ENCODE measurements around the gene SORCS2.
"Not testable (repeated sequence)": the region's sequence is repeated elsewhere in the genome, so short reads cannot be mapped to it uniquely, and the experiment has no call there.

Gene SORCS2

DNA sequence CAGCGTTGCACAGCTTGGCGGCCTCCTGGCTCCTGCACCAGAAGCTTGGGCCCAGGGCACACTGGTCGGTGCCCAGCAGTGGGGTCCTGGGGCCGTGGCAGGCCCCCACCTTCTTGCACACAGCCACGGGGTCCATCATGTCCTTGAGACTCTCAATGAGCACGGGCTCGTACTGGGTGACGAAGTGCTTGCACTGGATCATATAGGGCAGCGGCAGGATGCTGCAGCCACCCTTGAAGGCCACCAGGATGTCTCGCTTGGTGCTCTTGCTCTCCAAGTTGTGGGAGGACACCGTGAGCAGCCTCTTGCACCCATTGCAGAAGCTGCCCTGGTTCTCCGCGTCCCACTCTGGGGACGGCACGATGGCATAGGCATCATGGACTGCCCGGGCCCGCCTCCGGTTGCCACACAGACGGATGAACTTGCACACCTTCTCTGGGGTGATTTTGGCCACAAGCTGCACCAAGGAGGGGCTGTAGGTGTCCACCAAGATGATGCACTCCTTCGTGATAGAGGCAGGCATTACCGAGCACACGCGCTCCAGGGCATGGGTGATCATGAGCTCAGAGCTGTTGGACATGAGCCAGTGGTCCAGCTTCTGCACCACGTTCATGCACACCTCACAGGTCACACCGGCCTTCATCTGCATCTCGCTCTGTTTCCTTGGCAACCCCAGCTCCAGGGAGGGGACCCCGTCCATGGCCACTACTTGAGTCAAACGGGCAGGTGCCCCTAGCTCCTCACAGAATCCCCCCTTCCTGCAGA is 241.2 kb downstream of the SORCS2 start:
- DNase-seq = no peak

DNA sequence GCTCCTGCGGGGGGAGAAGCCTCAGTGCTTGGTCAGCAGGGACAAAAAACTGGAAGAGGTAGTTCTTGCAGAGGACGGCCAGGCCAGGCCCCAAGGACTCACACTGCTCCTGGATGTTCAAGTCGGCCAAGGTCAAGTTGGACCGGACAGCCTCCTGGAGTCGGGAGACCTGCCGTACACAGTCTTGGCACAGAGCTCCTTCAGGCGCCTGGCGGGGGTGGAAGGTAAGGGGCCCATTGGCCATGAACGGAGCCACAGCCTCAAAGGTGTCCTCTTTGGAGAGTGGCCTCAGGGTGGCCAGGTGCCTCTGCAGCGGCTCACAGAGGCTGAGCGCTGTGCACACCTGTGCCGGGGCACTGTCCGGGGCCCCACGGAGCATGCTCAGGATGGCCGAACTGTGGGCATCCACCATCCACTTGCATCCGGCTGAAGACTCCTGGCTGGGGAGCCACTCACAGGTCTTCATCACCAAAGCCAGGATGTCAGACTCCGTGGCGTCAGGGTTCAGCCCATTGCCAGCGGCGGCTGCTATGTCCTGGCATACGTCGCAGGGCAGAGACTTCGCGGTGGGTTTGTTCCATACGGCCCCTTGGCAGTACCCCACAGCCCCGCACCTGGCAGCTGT is 241.9 kb downstream of the SORCS2 start:
- no peak for DNase-seq

DNA sequence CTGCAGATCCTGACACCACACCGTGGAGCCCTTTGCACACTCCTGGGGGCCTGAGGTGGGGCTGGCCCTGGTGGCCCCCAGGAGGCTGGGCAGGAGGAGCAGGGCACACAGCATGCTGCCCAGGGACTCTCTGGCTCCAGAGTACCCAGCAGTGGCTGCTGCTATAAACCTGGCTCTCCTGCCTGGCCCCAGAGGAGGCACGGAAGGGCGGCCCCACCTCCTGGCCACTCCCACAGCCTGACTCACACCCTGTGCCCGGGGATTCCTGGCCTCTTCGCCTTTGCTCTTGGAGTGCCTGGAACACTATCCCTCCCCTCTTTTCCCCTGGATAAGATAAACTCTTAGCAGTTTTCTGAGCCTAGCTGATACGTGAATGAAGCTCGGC is 242.4 kb downstream of the SORCS2 start, which contains the start of gene PSAPL1:
PSAPL1 (minus strand) TSS at position 165 of the 385 bp plus-strand sequence; CDS start at position 114, 51 bp downstream.
- DNase-seq = no peak

DNA sequence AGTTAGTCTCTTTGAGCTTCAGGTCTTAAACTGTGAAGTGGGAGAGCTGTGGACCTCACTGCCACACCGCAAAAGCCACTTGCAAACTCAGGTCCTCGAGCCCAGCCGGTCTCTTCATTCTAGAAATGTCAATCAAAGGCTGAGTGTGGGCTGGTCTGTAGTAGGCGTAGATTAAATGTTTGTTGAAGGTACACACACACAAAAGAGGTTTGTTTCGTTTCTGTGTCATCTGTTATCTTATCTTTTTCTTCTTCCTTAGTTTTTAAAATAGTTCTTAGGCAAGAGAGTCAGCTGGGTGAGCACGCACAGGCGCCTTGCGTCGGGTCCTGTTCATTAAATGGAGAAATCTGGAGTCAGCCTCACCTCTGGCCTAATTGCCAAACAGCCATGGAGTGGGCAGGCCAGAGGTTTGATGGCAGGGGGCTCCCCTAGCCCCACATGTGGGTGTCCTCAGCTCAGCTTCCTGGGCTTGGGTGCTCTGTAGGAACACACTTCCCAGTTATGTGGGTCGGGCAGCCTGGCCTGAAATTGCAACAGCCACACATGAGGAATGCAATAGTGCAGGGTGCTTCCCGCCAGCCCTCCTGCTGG is 243.2 kb downstream of the SORCS2 start:
- DNase-seq = no peak

DNA sequence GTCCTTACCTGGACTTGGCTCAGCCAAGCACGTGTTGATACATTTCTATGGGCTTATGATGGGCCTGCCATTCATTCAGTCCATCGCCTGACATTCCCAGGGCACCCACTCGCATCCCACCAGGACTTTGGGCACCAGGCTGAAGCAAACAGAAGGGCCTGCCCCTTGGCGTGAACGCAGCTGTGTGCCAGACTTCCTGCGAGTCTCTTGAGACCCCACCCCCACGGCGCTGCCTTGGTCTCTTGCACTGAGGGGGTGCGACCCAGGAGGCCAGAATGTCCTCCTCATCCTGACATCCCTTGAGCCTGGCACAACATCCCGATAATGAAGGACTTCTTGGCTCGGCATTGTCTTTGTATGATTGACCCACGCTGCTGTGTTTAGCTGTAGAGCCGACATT is 243.9 kb downstream of the SORCS2 start:
- no peak for DNase-seq

DNA sequence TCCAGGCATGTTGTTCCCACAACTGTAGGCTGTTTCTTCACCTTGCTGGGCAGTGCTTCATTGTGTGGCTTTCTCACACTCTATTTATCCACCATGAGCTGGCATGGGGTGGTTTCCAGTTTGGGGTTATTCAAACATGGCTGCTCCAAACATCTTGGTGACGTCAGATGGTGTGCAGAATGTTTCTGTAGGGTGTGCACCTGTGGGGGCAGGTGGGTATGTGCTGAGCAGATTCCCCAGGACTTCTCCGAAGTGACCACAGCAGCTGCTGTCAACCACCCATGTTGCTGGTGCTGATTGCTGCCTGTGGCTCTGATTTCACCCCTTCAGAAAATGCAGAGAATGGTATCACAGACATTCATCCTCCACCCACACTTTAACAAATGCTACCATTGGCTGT is 247.4 kb downstream of the SORCS2 start:
- DNase-seq = no peak

DNA sequence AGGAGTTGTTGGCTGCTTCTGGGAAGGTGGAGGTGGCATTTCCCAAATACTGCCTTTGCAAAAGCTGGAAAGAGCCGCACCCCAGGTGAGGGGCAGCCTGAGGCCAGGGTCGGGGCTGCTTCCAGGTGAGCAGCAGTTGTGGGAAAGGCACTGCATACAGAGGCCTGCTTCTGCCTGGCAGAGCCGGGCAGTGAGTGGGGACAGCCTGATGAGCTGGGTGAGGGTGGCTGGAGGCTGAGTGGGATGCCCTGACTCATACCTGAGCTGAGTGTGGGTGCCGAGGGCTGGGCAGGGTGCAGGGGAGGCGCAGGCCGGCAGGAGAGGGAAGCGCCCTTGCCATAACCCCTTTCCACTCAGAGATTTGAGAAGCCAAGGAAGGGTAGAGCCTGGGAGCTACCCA is 248.9 kb downstream of the SORCS2 start:
- DNase-seq = no peak

DNA sequence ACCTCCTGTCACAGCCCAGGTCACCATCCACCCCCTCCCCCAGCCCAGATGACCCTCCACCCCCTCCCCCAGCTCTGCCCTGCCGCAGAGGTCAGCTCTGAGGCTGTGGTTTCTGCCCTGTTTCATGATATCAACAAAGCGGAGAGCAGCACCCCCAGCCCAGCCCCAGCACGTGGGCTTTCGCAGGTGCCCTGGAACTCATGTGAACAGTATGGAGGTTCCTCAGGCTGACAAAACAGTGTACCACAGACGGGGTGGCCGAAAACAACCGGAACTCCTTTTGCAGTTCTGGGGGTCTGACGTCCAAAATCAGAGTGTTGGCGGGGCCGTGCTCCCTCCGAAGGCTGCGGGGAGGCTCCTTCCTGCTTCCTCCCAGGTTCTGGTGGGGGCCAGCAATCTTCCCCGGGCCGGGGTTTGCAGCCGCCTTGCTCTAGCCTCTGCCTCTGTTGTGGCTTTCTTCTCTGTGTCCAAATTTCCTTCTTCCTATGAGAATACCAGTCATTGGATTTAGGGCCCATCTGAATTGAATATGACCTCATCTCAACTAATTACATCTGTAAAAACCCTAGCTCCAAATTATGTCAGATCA is 250.3 kb downstream of the SORCS2 start:
- DNase-seq = no peak

DNA sequence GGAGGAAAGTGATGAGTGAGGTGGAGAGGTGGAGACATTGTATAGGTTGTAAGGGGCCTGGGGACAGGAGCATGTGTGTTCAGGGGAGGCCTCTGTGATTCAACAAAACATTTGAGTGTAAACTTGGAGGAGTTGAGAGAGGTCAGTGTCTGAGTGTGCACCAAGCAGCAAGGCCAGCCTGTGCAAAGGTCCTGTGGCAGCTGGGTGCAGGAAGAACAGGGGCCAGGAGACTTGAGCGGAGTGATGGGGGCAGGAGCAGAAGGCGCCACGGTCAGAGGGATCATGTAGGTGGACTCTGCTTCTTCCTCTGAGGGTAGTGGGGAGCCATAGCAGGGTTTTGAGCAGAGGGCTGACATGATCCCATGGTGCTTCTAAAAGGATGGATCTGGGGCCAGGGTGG is 252.0 kb downstream of the SORCS2 start:
- DNase-seq = no peak

DNA sequence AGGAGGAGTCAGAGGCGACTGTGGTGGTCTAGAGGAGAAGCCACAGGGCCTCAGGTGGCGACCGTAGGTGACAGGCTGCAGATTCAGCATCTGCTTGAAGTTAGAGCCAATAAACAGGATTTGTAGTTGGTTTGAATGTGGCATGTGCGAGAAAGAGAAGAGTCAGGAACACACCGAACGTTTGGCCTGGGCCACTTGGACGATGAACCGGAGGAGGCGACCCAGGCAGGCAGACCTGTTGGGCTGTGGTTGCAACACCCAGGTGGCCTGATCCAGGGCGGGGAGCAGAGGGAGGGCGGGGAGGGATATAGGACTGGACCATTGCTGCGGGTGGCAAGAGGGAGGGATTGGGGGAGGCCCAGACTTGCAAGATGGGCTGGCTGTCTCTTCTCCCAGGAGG is 252.4 kb downstream of the SORCS2 start:
- no peak for DNase-seq

DNA sequence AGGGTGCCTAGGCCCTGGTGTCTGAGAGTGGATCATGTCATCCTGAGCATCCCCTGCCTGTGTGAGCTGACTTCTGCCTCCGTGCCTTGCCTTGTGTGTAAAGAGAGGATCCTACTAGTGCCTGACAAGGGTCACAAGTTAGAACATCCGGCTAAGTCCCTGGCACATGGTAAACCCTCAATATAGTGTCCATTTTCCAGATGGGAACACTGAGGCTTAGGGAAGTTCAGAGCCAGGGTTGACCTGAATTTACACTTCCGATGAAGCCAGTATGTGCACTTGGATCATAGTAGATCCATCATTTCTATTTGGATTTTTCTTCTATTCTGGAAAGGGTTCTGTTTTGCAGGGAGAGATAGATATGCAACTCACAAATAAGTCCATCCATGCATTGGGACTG is 254.9 kb downstream of the SORCS2 start:
- DNase-seq = no peak

DNA sequence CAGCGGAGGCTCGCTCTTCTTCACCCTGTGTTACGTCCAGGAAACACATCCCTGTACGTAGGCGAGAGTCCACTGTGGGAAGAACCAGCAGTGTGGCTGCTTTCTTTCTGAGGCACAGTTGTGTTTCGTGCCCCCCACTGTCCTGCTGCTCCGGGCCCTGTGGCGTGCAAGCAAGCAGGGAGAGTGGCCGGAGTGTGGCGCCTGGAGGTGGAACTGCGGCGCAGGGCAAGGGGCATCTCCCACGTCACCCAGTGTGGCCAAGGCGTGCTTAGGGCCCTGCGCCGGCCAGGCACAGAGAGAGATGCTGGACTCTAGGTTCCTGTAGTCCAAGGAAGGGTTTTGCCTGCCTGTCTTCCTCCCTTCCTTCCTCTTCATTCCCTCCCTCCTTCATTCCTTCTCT is 255.7 kb downstream of the SORCS2 start:
- DNase-seq = no peak

DNA sequence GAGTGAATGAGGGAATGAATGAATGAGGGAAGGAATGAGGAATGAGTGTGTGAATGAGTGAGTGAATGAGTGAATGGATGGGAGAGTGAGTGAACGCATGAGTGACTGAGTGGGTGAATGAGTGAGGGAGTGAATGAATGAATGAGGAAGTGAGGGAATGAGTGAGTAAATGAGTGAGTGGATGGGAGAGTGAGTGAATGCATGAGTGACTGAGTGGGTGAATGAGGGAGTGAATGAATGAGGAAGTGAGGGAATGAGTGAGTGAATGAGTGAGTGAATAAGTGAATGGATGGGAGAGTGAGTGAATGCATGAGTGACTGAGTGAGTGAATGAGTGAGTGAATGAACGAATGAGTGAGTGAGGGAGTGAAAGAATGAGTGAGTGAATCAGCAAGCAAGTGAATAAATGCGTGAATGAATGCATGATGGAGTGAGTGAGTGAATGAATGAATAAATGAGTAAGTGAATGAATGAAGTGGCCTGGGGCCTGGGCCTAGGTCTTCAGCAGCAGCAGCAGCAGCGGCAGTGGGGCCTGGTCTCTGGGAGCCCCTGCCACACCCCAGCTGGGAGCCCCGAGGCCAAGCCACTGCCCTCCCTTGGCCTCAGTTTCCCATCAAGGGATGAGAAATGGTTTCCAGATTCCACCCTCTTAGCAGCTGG is 258.6 kb downstream of the SORCS2 start:
- DNase-seq = no peak

DNA sequence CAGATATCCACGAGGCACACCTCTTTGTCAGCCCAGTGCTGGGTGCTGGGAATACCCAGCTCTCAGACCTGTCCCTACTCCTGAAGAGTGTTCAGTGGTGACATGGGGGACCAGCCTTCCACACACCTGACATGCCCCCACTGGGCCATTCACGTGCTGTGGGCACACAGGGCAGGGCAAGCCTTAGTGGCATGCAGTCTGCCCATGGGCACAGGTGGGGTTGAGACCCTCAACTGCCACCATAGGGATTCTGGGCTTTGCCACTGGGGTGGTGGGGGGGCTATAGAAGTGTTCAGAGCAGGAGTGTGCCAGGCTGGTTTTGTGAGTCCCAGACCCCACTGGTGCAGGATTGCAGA is 259.1 kb downstream of the SORCS2 start:
- DNase-seq = no peak

DNA sequence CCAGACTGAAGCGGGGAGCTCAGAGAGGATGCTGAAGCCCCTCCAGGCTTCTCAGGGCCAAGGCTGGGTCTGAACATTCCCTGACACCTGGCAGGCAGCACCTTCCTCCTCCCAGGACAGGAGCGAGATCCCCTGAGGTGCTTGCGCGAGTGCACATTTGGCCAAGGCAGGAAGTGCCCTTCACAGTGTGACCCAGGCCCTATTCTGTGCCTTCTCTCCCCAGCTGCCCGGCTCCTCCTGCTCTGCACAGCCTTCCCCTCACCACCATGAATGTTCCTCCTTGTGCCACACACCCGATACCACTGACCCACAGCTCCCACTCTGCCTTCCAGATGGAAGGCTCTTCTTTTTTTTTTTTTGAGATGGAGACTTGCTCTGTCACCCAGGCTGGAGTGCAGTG is 259.5 kb downstream of the SORCS2 start:
- no peak for DNase-seq

DNA sequence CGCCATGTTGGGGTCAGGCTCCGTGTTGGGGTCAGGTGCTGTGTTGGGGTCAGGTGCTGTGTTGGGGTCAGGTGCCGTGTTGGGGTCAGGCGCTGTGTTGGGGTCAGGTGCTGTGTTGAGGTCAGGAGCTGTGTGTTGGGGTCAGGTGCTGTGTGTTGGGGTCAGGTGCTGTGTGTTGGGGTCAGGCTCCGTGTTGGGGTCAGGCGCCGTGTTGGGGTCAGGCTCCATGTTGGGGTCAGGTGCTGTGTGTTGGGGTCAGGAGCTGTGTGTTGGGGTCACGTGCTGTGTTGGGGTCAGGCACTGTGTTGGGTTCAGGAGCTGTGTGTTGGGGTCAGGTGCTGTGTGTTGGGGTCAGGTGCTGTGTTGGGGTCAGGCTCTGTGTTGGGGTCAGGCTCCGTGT is 260.5 kb downstream of the SORCS2 start:
- DNase-seq = not testable (repeated sequence)

DNA sequence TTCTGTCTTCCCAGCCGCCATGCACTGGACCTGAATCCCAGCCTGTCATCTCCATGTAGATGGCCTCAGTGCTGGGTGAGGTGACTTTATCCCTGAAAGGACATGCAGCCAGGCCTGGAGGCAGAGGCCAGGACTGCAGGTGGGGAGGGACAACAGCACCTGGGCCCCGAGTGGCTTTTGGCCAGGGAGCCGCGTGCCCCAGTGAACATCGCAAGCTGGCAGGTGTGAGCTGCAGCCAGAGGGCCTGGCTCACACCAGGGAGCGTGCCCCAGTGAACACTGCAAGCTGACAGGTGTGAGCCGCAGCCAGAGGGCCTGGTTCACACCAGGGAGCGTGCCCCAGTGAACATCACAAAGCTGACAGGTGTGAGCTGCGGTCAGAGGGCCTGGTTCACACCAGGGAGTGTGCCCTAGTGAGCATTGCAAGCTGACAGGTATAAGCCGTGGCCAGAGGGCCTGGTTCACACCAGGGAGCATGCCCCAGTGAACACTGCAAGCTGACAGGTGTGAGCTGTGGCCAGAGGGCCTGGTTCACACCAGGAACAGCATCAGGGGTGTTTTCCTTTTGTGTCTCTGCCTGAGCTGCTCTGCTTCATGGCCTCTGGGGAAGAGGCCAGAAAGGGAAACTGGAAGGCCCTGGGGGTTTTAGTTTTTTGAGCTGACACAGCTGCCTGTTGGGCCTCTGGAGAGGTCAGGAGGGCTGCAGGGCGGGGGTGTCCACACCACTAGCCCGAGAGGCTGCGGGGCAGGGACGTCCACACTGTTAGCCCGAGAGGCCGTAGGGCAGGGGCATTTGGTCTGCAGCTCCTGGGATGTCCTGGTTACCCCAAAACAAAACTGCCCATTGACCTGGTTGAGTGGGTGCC is 265.1 kb downstream of the SORCS2 start:
- no peak for DNase-seq

DNA sequence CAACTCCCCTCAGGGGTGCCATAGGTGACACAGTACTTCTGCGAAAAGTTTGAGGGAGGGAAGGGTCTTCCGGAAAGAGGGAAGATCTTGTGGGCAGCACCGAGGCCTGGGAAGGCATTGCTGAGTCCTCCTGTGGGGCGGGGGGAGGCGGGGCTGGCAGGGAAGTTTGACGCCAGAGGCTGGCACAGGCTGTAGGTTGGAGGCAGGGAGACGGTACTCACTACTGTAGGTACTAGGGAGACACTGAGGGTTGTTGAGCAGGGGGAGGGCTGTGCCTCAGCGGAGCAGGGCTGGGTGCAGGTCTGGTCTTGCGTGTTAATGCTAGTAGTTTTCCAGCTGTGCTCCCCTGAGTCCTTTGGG is 265.7 kb downstream of the SORCS2 start:
- no peak for DNase-seq

DNA sequence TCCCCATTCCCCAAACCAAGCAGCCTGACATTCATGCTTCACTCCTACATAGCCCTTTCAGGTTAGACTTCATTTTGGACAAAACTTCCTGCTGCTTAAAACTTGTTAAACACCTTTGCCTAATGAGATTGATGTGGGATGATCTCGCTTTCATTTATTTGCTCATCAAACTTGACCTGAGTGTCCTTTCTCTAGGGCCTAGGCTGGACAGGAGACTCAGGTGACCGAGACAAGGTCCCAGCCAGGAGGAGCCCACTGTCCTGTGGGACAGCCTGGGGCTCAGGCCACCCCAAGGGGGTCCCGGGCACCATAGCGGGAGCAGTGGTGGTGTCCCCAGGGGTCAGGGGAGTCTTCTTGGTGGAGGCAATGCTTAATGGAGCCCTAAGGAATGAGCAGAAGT is 266.1 kb downstream of the SORCS2 start:
- no peak for DNase-seq

DNA sequence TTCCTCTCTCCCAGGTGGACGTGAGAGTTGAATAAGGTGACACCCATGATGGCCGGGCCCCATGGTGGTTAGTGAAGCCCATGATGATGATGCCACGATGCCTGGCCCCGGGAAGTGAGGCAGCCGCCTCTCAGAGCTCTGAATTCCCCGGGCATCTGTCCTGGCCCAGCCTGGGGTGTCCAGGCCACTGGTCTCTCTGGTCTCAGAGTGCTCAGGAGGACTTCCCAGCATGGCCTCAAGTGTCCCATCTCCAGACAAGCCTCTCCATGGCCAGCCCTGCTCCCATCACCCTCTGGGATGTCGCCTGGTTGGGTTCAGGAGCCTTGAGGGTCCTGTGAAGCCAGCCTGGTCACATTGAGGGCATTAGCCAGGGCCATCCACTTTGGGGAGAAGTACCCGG is 267.1 kb downstream of the SORCS2 start:
- no peak for DNase-seq

DNA sequence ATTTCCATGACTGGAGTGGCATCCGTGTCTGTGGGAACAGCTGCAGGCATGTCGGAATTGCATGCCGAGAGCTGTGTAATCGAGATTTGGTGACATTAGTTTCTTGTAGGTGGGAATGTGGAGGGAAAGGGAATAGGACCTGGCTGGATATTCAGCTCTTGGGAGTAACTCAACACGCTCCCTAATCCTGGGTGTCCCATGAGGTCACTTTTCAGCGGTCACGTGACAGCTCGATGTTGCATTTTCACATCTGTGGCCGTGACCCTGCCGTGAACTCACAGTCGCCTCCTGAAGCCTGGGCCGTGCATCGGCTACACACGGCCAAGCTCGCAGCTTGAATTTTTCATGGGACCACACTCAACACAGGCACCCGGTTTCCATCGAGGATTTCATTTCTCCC is 268.2 kb downstream of the SORCS2 start:
- no peak for DNase-seq

DNA sequence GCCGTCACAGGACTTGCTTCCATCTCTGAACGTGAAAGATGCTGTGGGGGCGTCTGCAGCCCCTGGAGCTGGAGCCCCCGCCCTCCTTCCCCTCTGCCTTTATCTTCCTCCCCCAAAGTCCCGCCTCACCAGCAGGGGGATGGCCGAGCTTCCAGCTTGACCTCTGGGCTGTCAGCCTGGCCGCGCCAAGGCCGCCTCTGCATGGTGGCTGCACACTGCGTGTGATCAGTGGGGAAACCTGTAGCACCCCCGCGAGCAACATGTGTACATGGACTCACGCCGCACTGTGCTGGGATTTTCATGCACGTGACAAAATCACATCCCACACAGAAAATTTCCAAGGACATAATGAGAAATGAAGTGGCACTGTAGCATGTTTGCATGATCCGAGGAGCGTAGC is 268.9 kb downstream of the SORCS2 start:
- DNase-seq = no peak

DNA sequence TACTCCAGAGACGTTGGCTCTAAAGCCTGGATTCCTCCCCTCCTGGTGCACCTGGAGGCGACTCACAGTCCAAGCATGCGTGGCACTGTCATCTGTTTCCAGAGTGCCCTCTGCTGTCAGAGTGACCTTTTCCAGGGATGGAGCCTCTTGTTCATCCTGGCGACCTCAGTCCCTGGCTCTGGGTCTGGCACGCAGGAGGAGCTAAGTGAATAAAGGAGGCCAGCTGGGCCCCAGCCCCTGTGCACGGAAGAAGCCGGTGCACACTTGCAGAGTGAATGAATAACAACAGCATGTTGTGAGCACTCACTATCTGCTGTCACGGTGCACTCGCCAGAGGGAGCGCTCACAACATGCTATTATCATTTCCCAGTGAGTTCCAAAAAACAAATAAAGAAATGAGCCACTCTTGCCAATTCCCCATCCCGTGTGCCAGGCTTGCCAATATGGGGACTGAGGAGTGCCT is 270.2 kb downstream of the SORCS2 start:
- no peak for DNase-seq

Data from GDM1 (cell line).